Nephron (organoid): ENCODE results near the gene CRTC3.

ENCODE experiments used
- H3K27ac Mint-ChIP-seq, 3 experiments: 2 replicates each; pipeline ENCODE4 v1.8.0; 2020; ENCODE audit warnings: mixed read lengths in 3 of 3, mild to moderate bottlenecking in 2 of 3, moderate library complexity in 1 of 3
- H3K27me3 Mint-ChIP-seq: 2 replicates; pipeline ENCODE4 v1.8.0; 2021; ENCODE audit warnings: low read depth, mild to moderate bottlenecking, moderate library complexity, mixed read lengths
- H3K36me3 Mint-ChIP-seq: 2 replicates; pipeline ENCODE4 v1.8.0; 2020; ENCODE audit warnings: low read depth, mixed read lengths
- H3K4me1 Mint-ChIP-seq: 2 replicates; pipeline ENCODE4 v1.8.0; 2020; ENCODE audit warnings: mixed read lengths
- H3K4me3 Mint-ChIP-seq, 3 experiments: 2 replicates each; pipeline ENCODE4 v1.8.0; 2020; ENCODE audit warnings: mild to moderate bottlenecking in 3 of 3, mixed read lengths in 3 of 3, moderate library complexity in 2 of 3
- H3K9me3 Mint-ChIP-seq: 2 replicates; pipeline ENCODE4 v1.8.0; 2020; ENCODE audit warnings: mixed read lengths
- CTCF ChIP-seq, 3 experiments: fragments of 200-600 bp; sonication (generic); IDR thresholded peaks; one replicate each; pipeline ENCODE4 v1.5.0; 2021; ENCODE audit warnings: antibody characterized with exemption in 3 of 3; ENCODE audit not compliant: unreplicated experiment in 3 of 3

CRTC3 gene

DNA sequence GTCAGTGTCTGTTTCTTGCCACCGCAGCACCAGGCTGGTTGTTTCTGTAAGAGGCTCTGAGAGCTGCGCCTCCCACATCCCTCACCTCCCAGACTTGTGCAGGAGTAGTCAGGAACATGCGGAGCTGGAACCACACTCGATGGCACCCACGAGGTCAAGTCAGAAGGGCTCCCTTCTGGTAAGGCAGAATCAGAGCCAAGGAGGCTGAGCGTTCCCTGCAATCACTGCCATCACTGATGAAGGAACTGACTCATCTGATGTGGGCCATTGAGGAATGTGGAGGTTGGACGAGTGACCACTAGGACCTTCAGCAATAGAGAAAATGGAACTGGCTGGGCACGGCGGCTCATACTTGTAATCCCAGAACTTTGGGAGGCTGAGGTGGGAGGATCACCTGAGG, 151.8 kb downstream of the CRTC3 start:
- Mint-ChIP-seq H3K27me3 (no peaks in the 10 kb centered on the region), H3K9me3 (peaks cover 3% of the 10 kb centered on the region), H3K4me1 (peaks cover 34% of the 10 kb centered on the region), H3K27ac (peak overlapping the region in 1 of 3 experiments; percentile 85), H3K4me3 (no peak overlapping the region), H3K36me3 (no peaks in the 10 kb centered on the region)
- TF ChIP-seq CTCF (IDR thresholded peaks at IDR 0.05; ENCODE audit: unreplicated experiment in 3 of 3), result no peak

GRCh38 chr15:90683371-90683770, 153.6 kb downstream of the CRTC3 start:
- no peak overlapping the region for H3K4me3 Mint-ChIP-seq
- no peaks in the 10 kb centered on the region for H3K27me3 Mint-ChIP-seq
- peaks cover 43% of the 10 kb centered on the region for H3K4me1 Mint-ChIP-seq
- peak overlapping the region in 1 of 3 experiments; percentile 97 for H3K27ac Mint-ChIP-seq
- peaks cover 3% of the 10 kb centered on the region for H3K36me3 Mint-ChIP-seq
- H3K9me3 Mint-ChIP-seq, result peaks cover 4% of the 10 kb centered on the region
- no peak for TF ChIP-seq CTCF (IDR thresholded peaks at IDR 0.05; ENCODE audit: unreplicated experiment in 3 of 3)

DNA sequence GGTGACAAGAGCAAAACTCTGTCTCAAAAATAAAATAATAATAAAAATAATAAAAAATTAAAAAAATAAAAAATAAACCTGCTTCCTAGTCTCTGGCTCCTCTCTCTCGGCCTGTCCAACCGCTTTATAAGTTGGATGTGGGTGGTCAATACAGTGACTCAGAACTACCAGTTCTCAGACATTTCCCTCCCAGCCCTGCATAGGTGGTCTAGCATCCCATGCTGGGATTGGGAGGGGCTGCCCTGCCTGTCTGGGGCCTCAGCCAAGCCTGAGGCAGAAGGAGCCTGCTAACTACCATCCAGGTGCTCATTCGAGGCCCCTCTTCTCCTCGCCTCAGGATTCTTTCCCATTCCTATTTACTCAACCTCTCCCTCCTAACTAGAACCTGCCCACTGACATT, 154.2 kb downstream of the CRTC3 start:
- no peaks in the 10 kb centered on the region for H3K27me3 Mint-ChIP-seq
- H3K36me3 Mint-ChIP-seq, result peaks cover 3% of the 10 kb centered on the region
- H3K9me3 Mint-ChIP-seq, result peaks cover 6% of the 10 kb centered on the region
- peaks cover 42% of the 10 kb centered on the region for H3K4me1 Mint-ChIP-seq
- H3K27ac Mint-ChIP-seq, result peak overlapping the region; percentile 81 to 97 (median 91)
- TF ChIP-seq CTCF (IDR thresholded peaks at IDR 0.05; ENCODE audit: unreplicated experiment in 3 of 3), result no peak
- H3K4me3 Mint-ChIP-seq, result peak overlapping the region in 1 of 3 experiments; percentile 45

GRCh38 chr15:90684281-90684680, 154.6 kb downstream of the CRTC3 start:
- Mint-ChIP-seq H3K9me3 (peaks cover 6% of the 10 kb centered on the region), H3K4me1 (peaks cover 39% of the 10 kb centered on the region), H3K27ac (peak overlapping the region; percentile 81 to 97 (median 91)), H3K4me3 (peak overlapping the region in 1 of 3 experiments; percentile 45), H3K27me3 (no peaks in the 10 kb centered on the region), H3K36me3 (peaks cover 3% of the 10 kb centered on the region)
- TF ChIP-seq CTCF (IDR thresholded peaks at IDR 0.05; ENCODE audit: unreplicated experiment in 3 of 3), result no peak

GRCh38 chr15:90685591-90686434, 156.1 kb downstream of the CRTC3 start:
- Mint-ChIP-seq H3K4me1 (peaks cover 35% of the 10 kb centered on the region), H3K9me3 (peaks cover 8% of the 10 kb centered on the region), H3K27ac (peak overlapping the region in 2 of 3 experiments; percentile 66 to 97), H3K4me3 (no peak overlapping the region), H3K36me3 (peaks cover 3% of the 10 kb centered on the region), H3K27me3 (no peaks in the 10 kb centered on the region)
- TF ChIP-seq CTCF (IDR thresholded peaks at IDR 0.05; ENCODE audit: unreplicated experiment in 3 of 3), result no peak
